T1000 (cell line): ENCODE results near the gene OR6Q1.
A peak's percentile ranks its signal among the peaks of the same experiment; 100 is the strongest.
"Not testable (repeated sequence)": the region's sequence is repeated elsewhere in the genome, so short reads cannot be mapped to it uniquely, and the experiment has no call there.

Experiments used
- DNase-seq: peaks from one replicate; lab custom pipeline; 2025; ENCODE audit warnings: mixed read lengths; lab: John Stamatoyannopoulos, UW

OR6Q1 gene

GRCh38 chr11:58030653-58031052 is at the start of gene OR6Q1:
Gene OR6Q1 (plus strand): TSS chr11:58030953. CDS start chr11:58030953, 0 bp downstream.
- no peak for DNase-seq

GRCh38 chr11:57981536-57981935 is 49.2 kb upstream of the OR6Q1 start:
- no peak for DNase-seq

- no peak for DNase-seq
Observed at GRCh38 chr11:57982776-57983175, 48.0 kb upstream of the OR6Q1 start.

GRCh38 chr11:57983191-57983590 is 47.6 kb upstream of the OR6Q1 start:
- DNase-seq = no peak

GRCh38 chr11:57999523-57999922 is 31.2 kb upstream of the OR6Q1 start:
- not testable (repeated sequence) for DNase-seq

GRCh38 chr11:58000021-58000420 is 30.7 kb upstream of the OR6Q1 start:
- DNase-seq = not testable (repeated sequence)

GRCh38 chr11:58000699-58001098 is 30.1 kb upstream of the OR6Q1 start:
- DNase-seq = no peak

GRCh38 chr11:58003036-58003435 is 27.7 kb upstream of the OR6Q1 start:
- no peak for DNase-seq

GRCh38 chr11:58003591-58003990 is 27.2 kb upstream of the OR6Q1 start:
- DNase-seq = no peak

GRCh38 chr11:58004664-58005063 is 26.1 kb upstream of the OR6Q1 start:
- no peak for DNase-seq

- DNase-seq = no peak
Observed at GRCh38 chr11:58006940-58007339, 23.8 kb upstream of the OR6Q1 start.

GRCh38 chr11:58011771-58012170 is 19.0 kb upstream of the OR6Q1 start:
- DNase-seq = no peak

- DNase-seq = no peak
Observed at GRCh38 chr11:58023435-58023931, 7.3 kb upstream of the OR6Q1 start, which contains the start of gene OR9Q1. Gene OR9Q1 (plus strand): TSS chr11:58023881. CDS start chr11:58179445, 155,564 bp downstream.

GRCh38 chr11:58024601-58025091 is 6.1 kb upstream of the OR6Q1 start:
- peak; percentile 23 for DNase-seq

- no peak for DNase-seq
Observed at GRCh38 chr11:58027341-58027740, 3.4 kb upstream of the OR6Q1 start.

- DNase-seq = no peak
Observed at GRCh38 chr11:58028687-58029411, 1.9 kb upstream of the OR6Q1 start.

GRCh38 chr11:58034471-58034870 is 3.7 kb downstream of the OR6Q1 start:
- no peak for DNase-seq

GRCh38 chr11:58039589-58039988 is 8.8 kb downstream of the OR6Q1 start:
- no peak for DNase-seq

GRCh38 chr11:58043379-58043778 is 12.6 kb downstream of the OR6Q1 start:
- DNase-seq = no peak

- DNase-seq = no peak
Observed at GRCh38 chr11:58046231-58046630, 15.5 kb downstream of the OR6Q1 start.

- DNase-seq = no peak
Observed at GRCh38 chr11:58047818-58048217, 17.1 kb downstream of the OR6Q1 start.

- DNase-seq = no peak
Observed at GRCh38 chr11:58055806-58056401, 25.2 kb downstream of the OR6Q1 start.

- DNase-seq = no peak
Observed at GRCh38 chr11:58057481-58057880, 26.7 kb downstream of the OR6Q1 start.
